DMS79 treated with DMSO at 0.1 percent for 48 hours (cell line): ENCODE data around the gene AKAP13.

Experiments
- DNase-seq: peaks from one replicate; lab custom pipeline; 2025; lab: John Stamatoyannopoulos, UW

AKAP13 gene

GRCh38 chr15:85756411-85757072, 376.1 kb downstream of the AKAP13 start:
- no peak for DNase-seq

- DNase-seq, result no peak
Measured at GRCh38 chr15:85757073-85757938, 376.9 kb downstream of the AKAP13 start.

GRCh38 chr15:85757939-85758654, 377.7 kb downstream of the AKAP13 start:
- no peak for DNase-seq

GRCh38 chr15:85758655-85758978, 378.2 kb downstream of the AKAP13 start:
- no peak for DNase-seq

DNA sequence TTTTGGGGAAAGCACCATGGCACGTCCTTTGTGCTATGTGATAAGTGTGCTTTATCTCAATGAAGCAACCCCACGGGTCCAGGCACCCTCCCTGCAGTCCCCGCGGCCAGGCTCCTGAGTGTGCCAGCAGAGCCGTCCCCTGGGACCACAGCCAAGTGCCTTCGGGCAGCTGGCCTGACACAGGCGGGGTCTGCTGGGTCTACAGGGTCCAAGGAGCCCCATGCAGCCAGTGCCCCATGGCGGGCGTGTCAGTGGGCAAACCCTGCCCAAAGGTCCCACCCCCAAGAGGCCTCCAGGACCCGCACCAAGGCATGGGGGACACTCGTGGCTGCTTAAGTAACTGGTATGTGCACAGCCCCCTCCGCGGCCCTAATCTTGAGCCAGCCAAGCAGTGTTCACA, 379.0 kb downstream of the AKAP13 start:
- no peak for DNase-seq

DNA sequence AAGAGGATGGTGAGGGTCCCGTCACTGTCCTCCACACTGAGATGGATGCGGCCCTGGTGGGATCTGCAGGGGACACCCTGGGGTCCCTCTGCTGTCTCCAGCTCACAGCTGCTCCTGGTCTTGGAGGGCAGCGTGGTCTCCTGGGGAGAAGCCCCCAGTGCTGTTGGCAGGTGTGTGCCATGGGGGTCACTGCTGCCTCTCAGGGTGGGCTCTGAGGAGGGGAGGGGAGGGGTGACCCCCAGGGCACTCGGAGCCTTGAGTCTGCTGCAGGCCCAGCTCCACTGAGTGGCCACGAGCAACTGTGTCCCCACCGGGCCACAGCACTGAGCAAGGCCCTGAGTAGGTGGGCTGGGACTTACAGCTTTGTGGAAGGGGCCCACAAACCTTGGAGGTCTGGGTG, 379.6 kb downstream of the AKAP13 start:
- no peak for DNase-seq

GRCh38 chr15:85760531-85761371, 380.3 kb downstream of the AKAP13 start:
- no peak for DNase-seq

DNA sequence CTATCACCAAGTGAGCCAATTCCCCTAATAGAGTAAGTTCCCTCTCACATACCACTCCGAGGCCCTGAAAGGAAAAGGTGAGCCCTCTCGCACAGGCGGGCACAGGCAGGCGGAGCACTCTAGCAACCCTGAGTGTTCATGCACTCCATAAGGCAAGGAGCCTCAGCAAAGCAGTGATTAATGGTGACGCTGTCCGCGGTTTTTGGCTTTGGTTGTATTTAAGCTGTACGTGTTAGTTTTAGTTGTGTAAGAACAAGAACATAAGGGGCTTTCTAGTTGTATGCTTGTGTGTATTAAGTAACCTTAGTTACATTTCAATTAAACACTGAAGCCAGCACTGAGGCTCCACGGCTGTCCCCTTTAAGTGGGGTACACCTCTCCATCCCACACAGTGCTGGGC, 381.2 kb downstream of the AKAP13 start:
- DNase-seq, result no peak

- no peak for DNase-seq
Measured at GRCh38 chr15:85762039-85762755, 381.8 kb downstream of the AKAP13 start.

DNA sequence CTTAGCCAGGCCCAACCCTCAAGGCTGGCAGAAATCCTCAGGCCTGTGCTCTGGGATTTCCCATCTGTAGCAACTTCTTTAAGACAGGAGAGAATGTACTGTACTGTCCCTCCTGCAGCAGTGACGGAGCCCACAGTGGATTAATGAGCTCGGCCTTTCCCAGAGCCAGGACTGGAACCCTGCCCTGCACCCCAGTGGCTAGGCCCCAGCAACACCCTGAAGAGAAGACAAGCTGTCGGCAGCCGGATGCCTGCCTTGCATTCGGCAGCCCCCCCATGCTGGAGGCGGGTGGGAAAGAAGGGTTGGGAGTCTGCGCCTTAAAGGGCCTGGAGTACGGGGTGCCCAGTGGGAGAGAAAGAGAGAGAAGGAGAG, 382.3 kb downstream of the AKAP13 start:
- DNase-seq, result no peak

GRCh38 chr15:85763157-85763556, 382.8 kb downstream of the AKAP13 start:
- no peak for DNase-seq

GRCh38 chr15:85763673-85764633, 383.6 kb downstream of the AKAP13 start:
- DNase-seq, result no peak

DNA sequence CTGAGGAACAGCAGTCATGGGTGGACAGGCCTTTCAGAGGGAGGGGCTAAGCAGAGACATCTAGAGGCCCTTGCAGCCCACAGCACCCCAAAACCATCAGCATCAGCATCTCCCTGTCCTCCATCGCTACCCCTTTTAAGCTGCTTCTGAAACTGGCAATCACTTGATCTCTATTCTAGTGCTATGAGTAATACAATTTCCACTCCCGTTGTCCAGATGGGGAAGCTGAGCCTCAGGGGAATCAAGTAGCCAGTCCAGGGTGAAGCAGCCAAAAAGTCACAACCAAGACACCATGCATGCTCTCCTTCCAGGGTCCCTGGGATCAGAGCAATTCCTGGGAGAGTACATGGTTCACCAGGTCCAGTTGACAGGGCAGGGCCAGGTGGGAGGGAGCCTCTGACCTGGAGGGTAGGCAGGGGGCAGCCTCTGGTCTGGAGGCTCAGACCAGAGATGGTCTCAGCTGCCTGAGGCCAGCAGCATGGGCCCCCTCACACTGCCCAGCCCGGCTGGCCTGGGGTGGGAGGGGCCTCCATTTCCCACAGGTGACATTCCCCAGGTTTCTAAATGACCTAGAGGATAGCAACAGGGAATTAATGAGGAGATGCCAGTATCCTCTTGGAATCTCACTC, 384.4 kb downstream of the AKAP13 start:
- no peak for DNase-seq

- no peak for DNase-seq
Measured at GRCh38 chr15:85766001-85766831, 385.8 kb downstream of the AKAP13 start.

GRCh38 chr15:85767785-85768529, 387.6 kb downstream of the AKAP13 start:
- no peak for DNase-seq

GRCh38 chr15:85768595-85769168, 388.3 kb downstream of the AKAP13 start:
- no peak for DNase-seq

GRCh38 chr15:85769182-85769900, 388.9 kb downstream of the AKAP13 start:
- DNase-seq, result no peak
